Endothelial cell (in vitro differentiated cells): ENCODE results near the gene MARCO. TPM values are rescaled to one million over a fixed set of nuclear protein-coding genes. Genes with fewer than 3 reads are reported as not detected.

Source experiments
- DNase-seq: peaks from one replicate; pipeline ENCODE4 v3.0.0; 2021; ENCODE audit warnings: low spot score
- H3K27ac Mint-ChIP-seq: one replicate; pipeline ENCODE4 v1.8.0; 2021; ENCODE audit warnings: mixed read lengths, inconsistent platforms; ENCODE audit not compliant: unreplicated experiment
- H3K27me3 Mint-ChIP-seq: one replicate; pipeline ENCODE4 v1.8.0; 2021; ENCODE audit warnings: mild to moderate bottlenecking, moderate library complexity, mixed read lengths, inconsistent platforms; ENCODE audit not compliant: unreplicated experiment
- H3K36me3 Mint-ChIP-seq: one replicate; pipeline ENCODE4 v1.8.0; 2021; ENCODE audit warnings: mild to moderate bottlenecking, low read depth, mixed read lengths, inconsistent platforms; ENCODE audit not compliant: unreplicated experiment
- H3K4me1 Mint-ChIP-seq: one replicate; pipeline ENCODE4 v1.8.0; 2021; ENCODE audit warnings: mild to moderate bottlenecking, mixed read lengths, inconsistent platforms; ENCODE audit not compliant: unreplicated experiment
- H3K4me3 Mint-ChIP-seq: one replicate; pipeline ENCODE4 v1.8.0; 2021; ENCODE audit warnings: mild to moderate bottlenecking, mixed read lengths, inconsistent platforms; ENCODE audit not compliant: unreplicated experiment
- H3K9me3 Mint-ChIP-seq: one replicate; pipeline ENCODE4 v1.8.0; 2021; ENCODE audit warnings: mixed read lengths, inconsistent platforms; ENCODE audit not compliant: unreplicated experiment
- total RNA-seq: library from RNA; stranded (reverse); fragmentation: NEBNext Ultra II Directional; extraction: Animal tissue kit (Norgen Biotek cat#: 25700); gene quantifications from one replicate; pipeline ENCODE4 v1.2.1, GENCODE V29; 2021; ENCODE audit not compliant: unreplicated experiment
- TF ChIP-seq, protein P1 (sequence below): fragments of 200-600 bp; sonication (generic); IDR thresholded peaks from one replicate; pipeline ENCODE4 v1.5.0; 2021; ENCODE audit warnings: antibody characterized with exemption; ENCODE audit not compliant: unreplicated experiment

The MARCO gene
- total RNA-seq, 1 donor from 2014 or later = not detected

DNA sequence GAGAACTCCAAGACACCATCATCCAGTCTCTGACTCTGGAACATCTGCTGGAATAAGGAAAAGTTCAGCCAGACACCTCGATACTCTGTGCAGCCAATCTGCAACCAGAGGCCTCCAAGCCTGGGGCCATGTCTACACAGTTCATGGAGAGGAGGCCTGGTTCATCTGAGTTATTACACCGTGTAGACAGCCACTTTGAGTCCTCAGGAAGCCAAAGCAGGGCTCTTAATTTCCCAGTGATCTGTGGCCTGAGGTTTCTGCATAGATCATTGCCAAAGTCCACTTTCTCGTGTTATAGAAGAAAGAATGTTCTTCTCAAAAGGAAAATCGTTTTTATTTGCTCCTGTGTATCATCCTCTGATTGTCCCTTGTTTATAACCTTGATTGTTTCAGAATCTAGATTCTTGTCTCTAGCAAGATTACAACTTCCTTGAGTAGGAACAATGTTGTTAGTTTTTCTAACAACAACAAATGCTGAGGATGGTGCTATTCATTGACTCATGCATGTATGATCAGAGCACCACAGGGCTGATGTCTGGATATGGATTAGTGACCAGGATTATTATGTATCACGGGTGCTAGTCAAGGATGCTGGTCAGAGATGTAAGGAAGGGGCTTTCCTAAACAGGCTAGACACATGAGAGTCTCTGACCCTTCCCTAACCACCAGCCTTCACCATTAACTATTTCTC is 30.7 kb upstream of the MARCO start:
- TF ChIP-seq, protein P1, sequence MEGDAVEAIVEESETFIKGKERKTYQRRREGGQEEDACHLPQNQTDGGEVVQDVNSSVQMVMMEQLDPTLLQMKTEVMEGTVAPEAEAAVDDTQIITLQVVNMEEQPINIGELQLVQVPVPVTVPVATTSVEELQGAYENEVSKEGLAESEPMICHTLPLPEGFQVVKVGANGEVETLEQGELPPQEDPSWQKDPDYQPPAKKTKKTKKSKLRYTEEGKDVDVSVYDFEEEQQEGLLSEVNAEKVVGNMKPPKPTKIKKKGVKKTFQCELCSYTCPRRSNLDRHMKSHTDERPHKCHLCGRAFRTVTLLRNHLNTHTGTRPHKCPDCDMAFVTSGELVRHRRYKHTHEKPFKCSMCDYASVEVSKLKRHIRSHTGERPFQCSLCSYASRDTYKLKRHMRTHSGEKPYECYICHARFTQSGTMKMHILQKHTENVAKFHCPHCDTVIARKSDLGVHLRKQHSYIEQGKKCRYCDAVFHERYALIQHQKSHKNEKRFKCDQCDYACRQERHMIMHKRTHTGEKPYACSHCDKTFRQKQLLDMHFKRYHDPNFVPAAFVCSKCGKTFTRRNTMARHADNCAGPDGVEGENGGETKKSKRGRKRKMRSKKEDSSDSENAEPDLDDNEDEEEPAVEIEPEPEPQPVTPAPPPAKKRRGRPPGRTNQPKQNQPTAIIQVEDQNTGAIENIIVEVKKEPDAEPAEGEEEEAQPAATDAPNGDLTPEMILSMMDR = no peak
- no peak overlapping the region for H3K27ac Mint-ChIP-seq
- peaks cover 2% of the 10 kb centered on the region for H3K4me1 Mint-ChIP-seq
- H3K27me3 Mint-ChIP-seq = peaks cover 4% of the 10 kb centered on the region
- H3K9me3 Mint-ChIP-seq = no peaks in the 10 kb centered on the region
- no peaks in the 10 kb centered on the region for H3K36me3 Mint-ChIP-seq
- H3K4me3 Mint-ChIP-seq = no peak overlapping the region
- no peak for DNase-seq

DNA sequence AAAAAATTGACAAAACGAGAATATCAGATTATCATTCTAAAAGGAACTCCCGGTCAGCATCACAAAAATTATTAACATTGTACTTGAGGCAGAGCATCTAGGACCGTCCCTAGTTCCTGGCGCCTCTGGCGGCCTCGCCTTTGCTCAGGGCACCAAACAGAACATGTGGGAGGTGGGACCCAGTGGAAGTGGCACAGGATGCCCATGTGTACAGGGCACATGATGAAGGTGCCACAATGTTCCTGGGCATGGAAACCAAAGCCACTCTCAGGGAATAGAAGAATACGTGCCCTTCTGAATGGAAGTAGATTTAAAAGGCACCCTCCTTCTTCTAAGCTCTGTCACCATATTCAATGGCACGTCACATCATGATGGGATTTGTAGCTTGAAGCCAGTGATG is 30.1 kb upstream of the MARCO start:
- Mint-ChIP-seq H3K4me3 (no peak overlapping the region), H3K36me3 (no peaks in the 10 kb centered on the region), H3K27ac (no peak overlapping the region), H3K4me1 (peaks cover 2% of the 10 kb centered on the region), H3K27me3 (peaks cover 4% of the 10 kb centered on the region), H3K9me3 (no peaks in the 10 kb centered on the region)
- DNase-seq = no peak
- TF ChIP-seq, protein P1 = no peak

DNA sequence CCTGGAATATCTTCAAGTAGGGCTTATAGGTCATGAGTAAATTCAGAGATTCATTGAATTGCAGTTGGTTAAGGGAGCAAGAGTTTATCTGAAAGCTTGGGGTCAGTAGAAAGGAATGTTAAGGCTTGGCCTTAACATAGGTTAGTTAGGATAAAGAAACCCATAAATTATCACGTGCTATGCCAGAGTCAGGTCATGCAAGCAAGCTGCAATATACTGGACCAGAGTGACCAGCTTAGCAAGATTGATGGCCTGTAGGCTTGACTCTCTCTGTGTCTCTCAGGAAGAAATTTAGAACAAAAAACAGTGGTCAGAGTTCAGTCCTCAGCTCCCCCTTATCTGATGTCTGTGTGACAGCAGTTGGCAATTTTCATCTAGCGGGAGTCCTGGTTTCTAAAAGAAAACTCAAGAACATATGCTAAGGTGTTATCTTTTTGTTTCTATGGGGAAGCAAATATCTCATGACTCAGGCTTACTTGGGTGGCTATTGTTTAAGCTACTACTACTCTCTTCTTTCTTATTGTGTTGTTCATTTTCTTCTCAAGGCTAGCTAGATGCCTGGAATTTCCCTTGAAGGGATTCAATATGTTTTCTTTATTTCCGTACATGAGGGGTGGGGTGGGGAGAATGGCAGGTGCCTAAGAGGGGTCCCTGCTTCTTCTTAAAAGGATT is 28.7 kb upstream of the MARCO start:
- H3K4me3 Mint-ChIP-seq = no peak overlapping the region
- DNase-seq = no peak
- H3K9me3 Mint-ChIP-seq = no peaks in the 10 kb centered on the region
- H3K36me3 Mint-ChIP-seq = no peaks in the 10 kb centered on the region
- peaks cover 4% of the 10 kb centered on the region for H3K27me3 Mint-ChIP-seq
- no peak overlapping the region for H3K27ac Mint-ChIP-seq
- TF ChIP-seq, protein P1 = no peak
- peaks cover 2% of the 10 kb centered on the region for H3K4me1 Mint-ChIP-seq

- DNase-seq = no peak
- Mint-ChIP-seq H3K4me3 (no peak overlapping the region), H3K27ac (no peak overlapping the region)
Observed at GRCh38 chr2:118913803-118914645, 28.0 kb upstream of the MARCO start.

More at GRCh38 chr2:118913803-118914645, 28.0 kb upstream of the MARCO start:
- TF ChIP-seq, protein P1 = no peak
- Mint-ChIP-seq H3K36me3 (no peaks in the 10 kb centered on the region), H3K27me3 (peaks cover 4% of the 10 kb centered on the region), H3K4me1 (peaks cover 2% of the 10 kb centered on the region), H3K9me3 (no peaks in the 10 kb centered on the region)
